Panc1 (cell line): Measurements from ENCODE around the gene DBH. TPM values are rescaled to one million over a fixed set of nuclear protein-coding genes. Genes with fewer than 3 reads are reported as not detected.

Experiments used
- ATAC-seq: fragments of 200-7000 bp; cut with Tn5 transposase; 2 replicates; pipeline ENCODE4 v1.9.1; 2020; ENCODE audit warnings: mild to moderate bottlenecking, moderate library complexity
- BruUV-seq: library from RNA; stranded (reverse); fragments of 400-500 nt; replicated peaks from 2 replicates; lab custom pipeline; 2021; lab: Mats Ljungman, UMichigan
- CTCF ChIA-PET: fragments of 300-600 bp; sonication (Branson Sonifier 250); formaldehyde crosslinking; loops from one replicate; lab custom pipeline; 2022; ENCODE audit warnings: antibody characterized with exemption; lab: Charles Lee
- POLR2A ChIA-PET: fragments of 300-600 bp; sonication (Branson Sonifier 250); formaldehyde crosslinking; loops from one replicate; lab custom pipeline; 2022; ENCODE audit warnings: antibody characterized with exemption; lab: Charles Lee
- DNase-seq: peaks from one replicate; pipeline ENCODE4 v3.0.0-alpha.2; 2010; ENCODE audit warnings: low read depth, low spot score
- H3K27ac ChIP-seq: 2 replicates; pipeline ENCODE4 v1.5.1; 2011; ENCODE audit warnings: mild to moderate bottlenecking, low read length, inconsistent platforms
- H3K27me3 ChIP-seq: fragments of 200-500 bp; sonication (Bioruptor generic); 2 replicates; pipeline ENCODE4 v1.6.0; 2014; ENCODE audit warnings: low read length, inconsistent platforms; ENCODE audit not compliant: control insufficient read depth, insufficient read depth
- H3K36me3 ChIP-seq: fragments of 200-500 bp; sonication (Bioruptor generic); 2 replicates; pipeline ENCODE4 v1.5.1; 2014; ENCODE audit warnings: inconsistent platforms, mild to moderate bottlenecking, low read length, moderate library complexity; ENCODE audit not compliant: control insufficient read depth, insufficient read depth
- H3K4me1 ChIP-seq: 2 replicates; pipeline ENCODE4 v1.5.1; 2011; ENCODE audit warnings: inconsistent platforms, mild to moderate bottlenecking, low read length, moderate library complexity; ENCODE audit not compliant: control insufficient read depth, insufficient read depth
- H3K4me3 ChIP-seq, 2 experiments: 2 replicates each; pipeline ENCODE4 v1.5.1; 2011 to 2012; ENCODE audit warnings: low read depth in 2 of 2, low read length in 2 of 2, mild to moderate bottlenecking in 2 of 2, inconsistent platforms in 1 of 2, moderate library complexity in 1 of 2
- H3K9me3 ChIP-seq: fragments of 200-500 bp; sonication (Bioruptor generic); 2 replicates; pipeline ENCODE4 v1.5.1; 2014; ENCODE audit warnings: low read depth, mild to moderate bottlenecking, inconsistent platforms, low read length, moderate library complexity; ENCODE audit not compliant: control insufficient read depth, insufficient read depth
- CTCF ChIP-seq: fragments of 450-650 bp; IDR thresholded peaks from 2 replicates; pipeline ENCODE4 v1.5.1; 2017; ENCODE audit warnings: mild to moderate bottlenecking
- POLR2AphosphoS5 ChIP-seq: IDR thresholded peaks from 2 replicates; pipeline ENCODE4 v1.6.1; 2012; ENCODE audit warnings: mild to moderate bottlenecking, low read depth, low read length, moderate library complexity
- REST ChIP-seq, 2 experiments: IDR thresholded peaks; 2 replicates each; pipeline ENCODE4 v1.6.1; 2011 to 2012; ENCODE audit warnings: low read depth in 2 of 2, control low read depth in 1 of 2, low read length in 1 of 2, mild to moderate bottlenecking in 1 of 2, moderate library complexity in 1 of 2; ENCODE audit not compliant: insufficient read depth in 1 of 2
- SIN3A ChIP-seq: IDR thresholded peaks from 2 replicates; pipeline ENCODE4 v1.6.1; 2012; ENCODE audit warnings: low read depth, mild to moderate bottlenecking, low read length, moderate library complexity, borderline replicate concordance; ENCODE audit not compliant: insufficient read depth
- TCF7L2 ChIP-seq: IDR thresholded peaks from 2 replicates; pipeline ENCODE4 v1.6.1; 2011; ENCODE audit warnings: mild to moderate bottlenecking, low read depth, low read length, inconsistent platforms
- in situ Hi-C: cut with HindIII; loops from 2 replicates; pipeline ENCODE4 v1.10.0; 2016; ENCODE audit warnings: low sequenced_read_pairs, low pct_unique_long_range_greater_than_20kb
- intact Hi-C: fragments of 100-400 bp; cut with micrococcal nuclease; formaldehyde crosslinking; loops from one replicate; pipeline ENCODE4 v1.10.0; 2022; ENCODE audit not compliant: unreplicated experiment
- total RNA-seq: library from RNA; stranded (reverse); gene quantifications from one replicate; pipeline ENCODE4 v1.2.1, GENCODE V29; 2021; ENCODE audit not compliant: unreplicated experiment

The DBH gene
- total RNA-seq, 1 experiment from 2014 or later: not detected

DNA sequence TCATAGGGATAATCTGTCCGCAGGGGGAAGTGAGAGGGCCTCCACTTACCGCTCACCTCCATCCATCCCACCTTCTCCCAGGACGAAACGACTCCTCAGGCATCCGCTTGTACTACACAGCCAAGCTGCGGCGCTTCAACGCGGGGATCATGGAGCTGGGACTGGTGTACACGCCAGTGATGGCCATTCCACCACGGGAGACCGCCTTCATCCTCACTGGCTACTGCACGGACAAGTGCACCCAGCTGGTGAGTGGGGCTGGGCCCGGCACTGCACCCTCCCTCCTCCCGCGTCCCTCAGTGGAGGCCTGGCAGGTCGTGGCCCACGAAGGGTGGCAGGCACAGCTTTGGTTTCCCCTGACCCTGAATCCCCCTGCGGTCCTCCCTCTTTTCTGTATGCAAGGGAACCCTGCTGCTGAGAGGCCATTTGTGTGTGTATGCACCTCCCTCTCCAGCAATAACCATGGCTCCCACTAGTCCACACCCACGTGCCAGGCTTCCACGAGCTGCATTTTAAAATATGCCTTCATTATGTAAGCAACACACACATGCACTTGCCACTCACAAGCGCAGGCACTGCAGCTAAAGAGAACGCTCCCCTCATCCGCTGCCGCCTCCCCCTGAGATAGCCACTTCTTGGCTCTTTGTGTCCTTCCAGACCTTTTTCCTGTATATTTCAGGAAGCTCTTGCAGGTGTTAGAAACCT lies 11.8 kb downstream of the DBH start:
- TF ChIP-seq SIN3A (no peak), CTCF (no peak), TCF7L2 (no peak), REST (IDR thresholded peaks at IDR 0.05; ENCODE audit: insufficient read depth in 1 of 2, low read depth in 2 of 2, low read length in 1 of 2) (no peak), POLR2AphosphoS5 (no peak)
- DNase-seq: no peak
- ATAC-seq: no peak
- Histone ChIP-seq H3K4me1 (no peaks in the 10 kb centered on the region), H3K36me3 (no peaks in the 10 kb centered on the region), H3K27ac (no peak overlapping the region), H3K27me3 (no peaks in the 10 kb centered on the region; the same call in 1 of the 2 replicates), H3K4me3 (no peak overlapping the region), H3K9me3 (no peaks in the 10 kb centered on the region)
- intact Hi-C loops (no loop called here), in situ Hi-C loops (no loop called here)
- ChIA-PET CTCF (no interaction called here), POLR2A (no interaction called here)
- BruUV-seq: no TSS peak

- in situ Hi-C loops: no loop called here
- H3K4me1 ChIP-seq: no peaks in the 10 kb centered on the region
- no peaks in the 10 kb centered on the region; the same call in 1 of the 2 replicates for H3K27me3 ChIP-seq
- H3K36me3 ChIP-seq: no peaks in the 10 kb centered on the region
- H3K4me3 ChIP-seq: no peak overlapping the region
- DNase-seq: no peak
- CTCF ChIA-PET: no interaction called here
- no peak overlapping the region for H3K27ac ChIP-seq
- intact Hi-C loops: no loop called here
- POLR2A ChIA-PET: interaction anchor here (0.6 kb wide), 1 partner anchor 117 kb away, joined by 6 read pairs; no protein-coding TSS in a partner anchor
- TF ChIP-seq CTCF: no peak
- no peak for TF ChIP-seq TCF7L2
- no peak for TF ChIP-seq SIN3A
- no peak for TF ChIP-seq REST (IDR thresholded peaks at IDR 0.05; ENCODE audit: insufficient read depth in 1 of 2, low read depth in 2 of 2, low read length in 1 of 2)
- TF ChIP-seq POLR2AphosphoS5: no peak
- H3K9me3 ChIP-seq: no peaks in the 10 kb centered on the region
- no peak for ATAC-seq
- no TSS peak for BruUV-seq
Measured at GRCh38 chr9:133649194-133649593, 13.0 kb downstream of the DBH start.
